ENCODE results near the gene DNAJC15.
"Not testable (repeated sequence)": the region's sequence is repeated elsewhere in the genome, so short reads cannot be mapped to it uniquely, and the experiment has no call there.

Gene DNAJC15

DNA sequence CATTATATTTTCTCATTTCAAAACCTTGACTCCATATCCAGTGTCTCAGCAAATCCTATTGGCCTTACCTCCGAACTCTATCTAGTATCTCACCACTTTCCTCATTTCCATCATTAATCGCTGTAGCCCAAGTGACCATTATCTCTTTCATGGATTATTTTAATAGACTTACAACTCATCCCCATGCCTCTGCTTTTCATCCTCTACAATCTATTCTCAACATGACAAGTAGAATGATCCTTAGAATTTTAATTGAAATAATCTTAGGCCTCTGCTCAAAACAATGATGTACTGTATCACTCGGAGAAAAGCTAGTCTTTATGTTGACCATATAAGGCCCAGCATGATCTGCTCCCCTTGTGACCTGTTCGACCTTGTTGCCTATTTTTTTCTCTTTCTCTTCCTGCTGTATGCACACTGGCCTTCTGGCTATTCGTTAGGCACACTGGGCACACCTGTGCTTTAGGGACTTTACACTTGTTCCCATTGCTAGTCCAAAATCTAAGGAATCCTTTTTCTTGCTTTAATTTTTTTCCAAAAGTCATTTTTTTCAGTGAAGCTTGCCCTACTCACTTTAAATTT lies 21.4 kb downstream of the DNAJC15 start:
- no peak for DNase-seq (ENCODE audit: low read depth in 4 of 4, low spot score in 1 of 4)

DNA sequence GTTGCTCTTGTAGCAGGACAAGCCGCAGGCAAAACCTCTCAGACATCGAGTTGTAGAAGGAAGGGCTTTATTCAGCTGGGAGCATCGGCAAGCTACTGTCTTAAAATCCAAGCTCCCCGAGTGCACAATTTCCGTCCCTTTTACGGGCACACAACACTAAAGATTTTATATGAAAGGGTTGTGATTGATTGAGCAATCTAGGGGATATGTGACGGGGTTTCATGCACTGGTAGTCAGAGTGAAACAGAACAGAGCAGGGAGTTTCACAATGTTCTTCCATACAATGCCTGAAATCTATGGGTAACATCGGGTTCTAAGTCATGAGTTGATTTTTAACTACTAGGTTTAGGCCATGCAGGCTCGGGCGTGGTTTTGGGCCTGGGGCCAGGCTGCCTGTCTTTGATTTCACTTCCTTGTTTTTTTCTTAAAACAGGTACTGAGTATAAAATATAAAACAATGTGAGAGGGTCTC lies 22.0 kb downstream of the DNAJC15 start:
- DNase-seq (ENCODE audit: low read depth in 4 of 4, low spot score in 1 of 4) = not testable (repeated sequence)

- no peak for DNase-seq (ENCODE audit: low read depth in 4 of 4, low spot score in 1 of 4)
Observed at GRCh38 chr13:43046259-43046658, 22.9 kb downstream of the DNAJC15 start.

GRCh38 chr13:43054803-43055802 lies 31.7 kb downstream of the DNAJC15 start:
- DNase-seq (ENCODE audit: low read depth in 4 of 4, low spot score in 1 of 4) = no peak

DNA sequence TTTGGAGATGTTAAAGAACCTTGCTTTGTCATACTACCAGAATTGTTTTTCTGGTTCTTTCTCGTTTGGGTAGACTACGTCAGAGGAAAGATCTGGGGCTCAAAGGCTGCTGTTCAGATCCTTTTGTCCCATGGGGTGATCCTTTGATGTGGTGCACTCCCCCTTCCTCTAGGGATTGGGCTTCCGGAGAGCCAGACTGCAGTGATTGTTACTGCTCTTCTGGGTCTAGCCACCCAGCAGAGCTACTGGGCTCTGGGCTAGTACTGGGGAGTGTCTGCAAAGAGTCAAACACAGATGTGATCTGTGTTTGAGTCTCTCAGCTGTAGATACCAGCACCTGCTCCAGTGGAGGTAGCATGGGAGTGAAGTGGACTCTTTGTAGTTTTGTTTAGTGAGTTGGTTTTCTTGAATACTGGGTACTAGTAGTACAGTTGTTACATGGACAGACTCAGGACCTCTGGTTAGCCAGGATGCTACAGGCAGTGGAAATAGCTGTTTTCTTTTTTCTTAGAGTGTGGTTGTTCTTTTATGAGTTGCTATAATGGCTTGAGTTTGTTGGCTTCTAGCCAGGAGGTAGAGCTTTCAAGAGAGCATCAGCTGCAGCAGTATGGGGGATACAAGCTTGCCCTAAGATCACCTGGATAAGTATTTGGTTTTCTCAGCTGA lies 34.4 kb downstream of the DNAJC15 start:
- no peak for DNase-seq (ENCODE audit: low read depth in 4 of 4, low spot score in 1 of 4)

GRCh38 chr13:43058318-43058674 lies 34.9 kb downstream of the DNAJC15 start:
- DNase-seq (ENCODE audit: low read depth in 4 of 4, low spot score in 1 of 4) = no peak

DNA sequence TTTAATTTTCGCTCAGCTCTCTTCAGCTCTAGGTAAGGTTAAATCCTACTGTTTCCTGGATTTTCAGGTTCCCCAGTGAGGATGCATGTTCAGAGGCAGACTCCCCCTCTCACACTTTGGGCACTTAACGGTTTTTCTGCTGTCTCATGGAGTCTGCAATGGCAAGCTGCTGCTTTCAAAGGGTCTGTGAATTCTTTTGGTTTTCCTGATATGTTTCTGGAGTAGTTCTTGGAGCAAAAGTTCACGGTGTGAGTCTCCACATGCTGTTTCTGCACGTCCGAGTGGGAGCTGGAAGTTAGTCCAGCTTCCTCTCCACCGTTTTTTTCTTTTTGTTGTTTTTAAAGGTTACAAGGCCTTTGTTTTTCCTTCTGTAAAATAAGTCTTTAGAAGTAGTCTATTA lies 35.4 kb downstream of the DNAJC15 start:
- no peak for DNase-seq (ENCODE audit: low read depth in 4 of 4, low spot score in 1 of 4)

- DNase-seq (ENCODE audit: low read depth in 4 of 4, low spot score in 1 of 4) = not testable (repeated sequence)
Observed at GRCh38 chr13:43059779-43060178, 36.4 kb downstream of the DNAJC15 start.

GRCh38 chr13:43060806-43061205 lies 37.4 kb downstream of the DNAJC15 start:
- DNase-seq (ENCODE audit: low read depth in 4 of 4, low spot score in 1 of 4) = not testable (repeated sequence)

GRCh38 chr13:43061496-43062280 lies 38.3 kb downstream of the DNAJC15 start:
- DNase-seq (ENCODE audit: low read depth in 4 of 4, low spot score in 1 of 4) = no peak

- DNase-seq (ENCODE audit: low read depth in 4 of 4, low spot score in 1 of 4) = no peak
Observed at GRCh38 chr13:43071824-43072223, 48.4 kb downstream of the DNAJC15 start.

DNA sequence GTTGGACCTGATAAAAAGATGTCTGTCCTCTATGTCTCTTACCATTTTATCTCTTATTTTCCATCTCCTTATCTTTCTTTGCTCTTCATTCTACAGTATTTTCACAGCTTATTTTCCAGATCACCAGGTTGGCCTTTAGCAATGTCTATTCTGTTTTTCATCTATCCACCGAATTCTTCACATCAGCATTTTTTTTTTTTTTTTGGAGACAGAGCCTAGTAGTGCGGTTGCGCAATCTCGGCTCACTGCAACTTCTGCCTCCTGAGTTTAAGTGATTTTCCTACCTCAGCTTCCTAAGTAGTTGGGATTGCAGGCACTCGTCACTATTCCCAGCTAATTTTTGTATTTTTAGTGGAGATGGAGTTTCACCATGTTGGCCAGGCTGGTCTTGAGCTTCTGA lies 49.0 kb downstream of the DNAJC15 start:
- DNase-seq (ENCODE audit: low read depth in 4 of 4, low spot score in 1 of 4) = no peak

GRCh38 chr13:43074824-43075510 lies 51.6 kb downstream of the DNAJC15 start:
- DNase-seq (ENCODE audit: low read depth in 4 of 4, low spot score in 1 of 4) = no peak

- DNase-seq (ENCODE audit: low read depth in 4 of 4, low spot score in 1 of 4) = not testable (repeated sequence)
Observed at GRCh38 chr13:43075511-43075902, 52.1 kb downstream of the DNAJC15 start.

GRCh38 chr13:43077046-43077445 lies 53.7 kb downstream of the DNAJC15 start:
- DNase-seq (ENCODE audit: low read depth in 4 of 4, low spot score in 1 of 4) = no peak

DNA sequence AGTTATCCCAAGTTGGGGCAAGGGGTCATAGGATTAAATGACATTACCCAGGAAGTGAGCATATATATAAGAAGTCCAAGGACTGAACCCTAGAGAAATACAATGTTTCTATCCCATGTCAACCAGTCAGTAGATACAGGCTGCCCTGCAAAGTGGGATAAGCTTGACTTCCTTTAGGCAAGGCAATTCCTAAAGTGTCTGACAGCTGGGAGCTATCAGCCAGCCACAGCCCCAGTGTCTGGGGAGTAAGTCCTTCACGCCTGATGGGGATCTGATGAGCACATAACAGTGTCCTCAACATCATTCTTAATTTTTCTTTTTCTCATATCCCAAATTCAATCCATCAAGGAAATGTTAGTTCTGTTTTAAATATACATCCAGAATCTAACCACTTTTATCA lies 54.1 kb downstream of the DNAJC15 start:
- DNase-seq (ENCODE audit: low read depth in 4 of 4, low spot score in 1 of 4) = no peak

DNA sequence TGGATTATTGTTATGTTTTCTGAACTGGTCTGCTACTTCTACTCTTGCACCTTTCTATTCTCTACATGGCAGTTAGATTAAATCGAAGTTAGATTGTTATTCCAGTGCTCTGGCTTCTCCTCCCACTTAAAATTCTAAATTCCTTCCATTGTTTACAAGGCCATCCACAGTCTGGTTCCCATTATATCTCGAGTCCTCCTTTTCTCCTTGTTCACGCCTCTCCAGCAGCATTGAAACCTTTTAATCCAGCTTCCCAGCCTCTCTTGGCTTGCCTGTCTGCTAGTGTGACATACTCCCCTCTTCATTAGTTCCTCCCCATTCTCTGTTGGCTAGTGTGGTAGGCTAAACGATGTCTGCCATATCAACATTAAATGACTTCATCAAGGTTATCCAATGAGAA lies 54.5 kb downstream of the DNAJC15 start:
- no peak for DNase-seq (ENCODE audit: low read depth in 4 of 4, low spot score in 1 of 4)

DNA sequence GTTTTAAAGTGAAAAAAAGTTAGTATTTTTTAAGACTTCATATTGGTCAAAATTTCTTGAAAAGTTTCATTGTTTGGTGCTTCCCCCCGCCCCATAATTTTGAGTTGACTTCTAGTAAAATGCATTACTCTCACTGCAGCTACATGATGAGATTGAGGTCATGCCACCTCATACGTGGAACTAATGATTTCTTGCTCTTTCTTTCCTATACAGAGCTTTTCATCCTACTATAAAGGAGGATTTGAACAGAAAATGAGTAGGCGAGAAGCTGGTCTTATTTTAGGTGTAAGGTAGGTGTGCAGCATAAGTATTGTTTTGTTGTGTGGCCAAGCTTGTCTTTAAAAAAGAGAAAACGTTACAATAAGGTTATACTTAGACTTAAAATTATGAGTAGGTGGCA lies 55.0 kb downstream of the DNAJC15 start:
- no peak for DNase-seq (ENCODE audit: low read depth in 4 of 4, low spot score in 1 of 4)

GRCh38 chr13:43079392-43079931 lies 56.1 kb downstream of the DNAJC15 start:
- no peak for DNase-seq (ENCODE audit: low read depth in 4 of 4, low spot score in 1 of 4)

- DNase-seq (ENCODE audit: low read depth in 4 of 4, low spot score in 1 of 4) = no peak
Observed at GRCh38 chr13:43080199-43080598, 56.8 kb downstream of the DNAJC15 start.
